Occipital lobe (tissue), 2 donors: ENCODE results near the gene LLGL1. TPM values are rescaled to one million over a fixed set of nuclear protein-coding genes. Genes with fewer than 3 reads are reported as not detected.
A peak's percentile ranks its signal among the peaks of the same experiment; 100 is the strongest.

ENCODE experiments used
- DNase-seq: peaks from one replicate; lab custom pipeline; 2025; lab: John Stamatoyannopoulos, UW
- total RNA-seq: library from RNA; depleted of rRNA; stranded (reverse); fragments of >200 nt; gene quantifications from one replicate; pipeline ENCODE4 v1.2.3, GENCODE V29; 2014

The LLGL1 gene
- total RNA-seq, 1 donor from 2014 or later, result 34.0 TPM

- no peak for DNase-seq
These were observed 4.3 kb downstream of the LLGL1 start for GRCh38 chr17:18229771-18230170.

GRCh38 chr17:18230288-18231141, 5.1 kb downstream of the LLGL1 start:
- peak; percentile 45 for DNase-seq

GRCh38 chr17:18231164-18231563, 5.7 kb downstream of the LLGL1 start:
- DNase-seq, result no peak

GRCh38 chr17:18233803-18234518, 8.5 kb downstream of the LLGL1 start:
- DNase-seq, result no peak

GRCh38 chr17:18234853-18235380, 9.5 kb downstream of the LLGL1 start:
- DNase-seq, result no peak

GRCh38 chr17:18235743-18236256, 10.4 kb downstream of the LLGL1 start:
- no peak for DNase-seq

- no peak for DNase-seq
These were observed 11.1 kb downstream of the LLGL1 start for GRCh38 chr17:18236494-18236893.

GRCh38 chr17:18237461-18237860, 12.0 kb downstream of the LLGL1 start:
- no peak for DNase-seq

GRCh38 chr17:18238299-18238698, 12.9 kb downstream of the LLGL1 start:
- DNase-seq, result no peak

- DNase-seq, result no peak
These were observed 15.0 kb downstream of the LLGL1 start for GRCh38 chr17:18240449-18240848.

- no peak for DNase-seq
These were observed 15.9 kb downstream of the LLGL1 start for GRCh38 chr17:18241229-18241871.

- no peak for DNase-seq
These were observed 19.8 kb downstream of the LLGL1 start for GRCh38 chr17:18245038-18245776.

GRCh38 chr17:18246109-18246725, 20.8 kb downstream of the LLGL1 start:
- no peak for DNase-seq

- no peak for DNase-seq
These were observed 21.6 kb downstream of the LLGL1 start for GRCh38 chr17:18246880-18247612.

- DNase-seq, result no peak
These were observed 22.2 kb downstream of the LLGL1 start for GRCh38 chr17:18247613-18248001.

- peak; percentile 34 for DNase-seq
These were observed 22.9 kb downstream of the LLGL1 start for GRCh38 chr17:18248300-18248731.

GRCh38 chr17:18248811-18249210, 23.4 kb downstream of the LLGL1 start:
- no peak for DNase-seq

- DNase-seq, result no peak
These were observed 24.8 kb downstream of the LLGL1 start for GRCh38 chr17:18250259-18250658.

- no peak for DNase-seq
These were observed 25.3 kb downstream of the LLGL1 start for GRCh38 chr17:18250708-18251107.

- no peak for DNase-seq
These were observed 25.8 kb downstream of the LLGL1 start for GRCh38 chr17:18251204-18251603.
